Right ventricle myocardium superior (tissue), 1 donor: Measurements from ENCODE around the gene RNASE4. TPM values are rescaled to one million over a fixed set of nuclear protein-coding genes. Genes with fewer than 3 reads are reported as not detected.
"Not testable (repeated sequence)": the region's sequence is repeated elsewhere in the genome, so short reads cannot be mapped to it uniquely, and the experiment has no call there.

Experiments used
- ATAC-seq: fragments of 200-7000 bp; cut with Tn5 transposase; one replicate; pipeline ENCODE4 v1.9.1; 2020; ENCODE audit warnings: mild to moderate bottlenecking; ENCODE audit not compliant: poor library complexity
- DNase-seq: peaks from one replicate; pipeline ENCODE4 v3.0.0-alpha.2; 2020
- intact Hi-C: fragments of 100-400 bp; cut with DNase I; formaldehyde crosslinking; loops from one replicate; pipeline ENCODE4 v1.11.2; 2022
- total RNA-seq: library from RNA; stranded (reverse); fragmentation: NEBNext Ultra II Directional; extraction: Animal tissue kit (Norgen Biotek cat#: 25700); gene quantifications from one replicate; pipeline ENCODE4 v1.2.1, GENCODE V29; 2021
- donor health status: DM: no; HTN: yes; CAD: no; lungs with severe emphysema.

The RNASE4 gene
- total RNA-seq, 1 donor from 2014 or later: 9.4 TPM

- intact Hi-C loops: no loop called here
- no peak for DNase-seq
- ATAC-seq: no peak
Observed at GRCh38 chr14:20722016-20722415, 37.7 kb downstream of the RNASE4 start.

GRCh38 chr14:20723488-20723887 lies 39.1 kb downstream of the RNASE4 start:
- intact Hi-C loops: no loop called here
- DNase-seq: no peak
- ATAC-seq: peak; percentile 51

GRCh38 chr14:20726121-20726520 lies 41.8 kb downstream of the RNASE4 start:
- DNase-seq, ATAC-seq, intact Hi-C loops: not testable (repeated sequence)

- ATAC-seq: no peak
- no peak for DNase-seq
- intact Hi-C loops: no loop called here
Observed at GRCh38 chr14:20726531-20726930, 42.2 kb downstream of the RNASE4 start.

- DNase-seq (no peak), ATAC-seq (no peak)
- intact Hi-C loops: no loop called here
Observed at GRCh38 chr14:20730891-20731290, 46.5 kb downstream of the RNASE4 start.

- intact Hi-C loops: no loop called here
- DNase-seq (no peak), ATAC-seq (no peak)
Observed at GRCh38 chr14:20732477-20732876, 48.1 kb downstream of the RNASE4 start.

- ATAC-seq: peak; percentile 73
- intact Hi-C loops: no loop called here
- DNase-seq: no peak
Observed at GRCh38 chr14:20732979-20733635, 48.7 kb downstream of the RNASE4 start.

- ATAC-seq (no peak), DNase-seq (no peak)
- intact Hi-C loops: no loop called here
Observed at GRCh38 chr14:20733684-20734429, 49.5 kb downstream of the RNASE4 start.

- DNase-seq (no peak), ATAC-seq (no peak)
- intact Hi-C loops: no loop called here
Observed at GRCh38 chr14:20734430-20734806, 50.1 kb downstream of the RNASE4 start.

- DNase-seq, intact Hi-C loops, ATAC-seq: not testable (repeated sequence)
Observed at GRCh38 chr14:20738292-20738691, 53.9 kb downstream of the RNASE4 start.

GRCh38 chr14:20742132-20742531 lies 57.8 kb downstream of the RNASE4 start:
- DNase-seq: no peak
- intact Hi-C loops: no loop called here
- no peak for ATAC-seq

- DNase-seq (no peak), ATAC-seq (no peak)
- intact Hi-C loops: no loop called here
Observed at GRCh38 chr14:20743556-20743955, 59.2 kb downstream of the RNASE4 start.

- intact Hi-C loops: no loop called here
- no peak for DNase-seq
- ATAC-seq: no peak
Observed at GRCh38 chr14:20745571-20746358, 61.4 kb downstream of the RNASE4 start, which contains the start of gene EDDM3A. TSS of gene EDDM3A (plus strand) at chr14:20745887. CDS start at chr14:20747581, 1,694 bp downstream.

GRCh38 chr14:20746566-20746965 lies 62.2 kb downstream of the RNASE4 start:
- intact Hi-C loops: no loop called here
- DNase-seq (no peak), ATAC-seq (no peak)

- ATAC-seq: no peak
- intact Hi-C loops: no loop called here
Observed at GRCh38 chr14:20748439-20748838, 64.1 kb downstream of the RNASE4 start.

GRCh38 chr14:20750194-20750593 lies 65.8 kb downstream of the RNASE4 start:
- DNase-seq (no peak), ATAC-seq (no peak)
- intact Hi-C loops: no loop called here

More at GRCh38 chr14:20748439-20748838, 64.1 kb downstream of the RNASE4 start:
- DNase-seq: no peak
